ENCODE results near the gene GVQW3.

GVQW3 gene

GRCh38 chr11:76448506-76448905 is 67.4 kb downstream of the GVQW3 start:
- no peak for DNase-seq

DNA sequence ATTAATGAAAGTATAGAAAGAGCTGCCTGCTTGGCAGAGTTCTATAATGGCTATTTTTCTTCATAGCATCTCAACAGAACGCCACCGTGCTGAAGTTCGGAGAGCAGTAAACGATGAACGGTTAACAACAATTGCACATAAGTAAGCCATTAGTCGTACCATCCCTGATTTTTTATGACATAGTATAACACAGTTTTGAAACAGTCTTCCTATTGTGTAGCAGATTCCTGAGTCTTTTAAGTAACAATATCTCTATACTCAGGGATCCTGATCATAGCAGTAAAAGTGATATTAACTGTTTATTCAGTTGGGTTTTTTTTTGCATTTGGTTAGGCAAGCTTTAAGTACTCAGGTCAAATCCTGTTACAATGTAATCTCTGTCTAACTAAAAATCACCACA is 72.1 kb downstream of the GVQW3 start:
- DNase-seq, result no peak

DNA sequence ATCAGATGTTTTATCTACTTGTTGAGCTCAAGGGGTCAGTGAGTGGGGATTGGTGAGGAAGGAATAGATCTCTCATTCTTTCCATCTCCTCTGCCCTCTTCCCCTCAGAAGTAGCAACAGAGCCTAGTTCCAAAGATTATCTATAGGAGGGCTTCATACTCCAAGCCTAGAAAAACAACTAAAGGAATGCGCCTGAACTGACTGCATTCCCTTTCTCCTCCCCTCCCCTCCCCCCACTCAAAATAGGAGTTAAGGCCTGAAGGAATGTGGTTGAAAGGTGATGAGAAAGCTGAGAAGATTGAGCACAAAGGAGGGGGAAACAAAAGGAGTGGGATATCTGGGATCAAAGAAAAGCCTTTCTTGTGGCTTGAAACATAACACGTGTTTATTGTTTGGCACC is 74.2 kb downstream of the GVQW3 start:
- DNase-seq, result no peak

GRCh38 chr11:76455931-76456330 is 74.8 kb downstream of the GVQW3 start:
- no peak for DNase-seq

DNA sequence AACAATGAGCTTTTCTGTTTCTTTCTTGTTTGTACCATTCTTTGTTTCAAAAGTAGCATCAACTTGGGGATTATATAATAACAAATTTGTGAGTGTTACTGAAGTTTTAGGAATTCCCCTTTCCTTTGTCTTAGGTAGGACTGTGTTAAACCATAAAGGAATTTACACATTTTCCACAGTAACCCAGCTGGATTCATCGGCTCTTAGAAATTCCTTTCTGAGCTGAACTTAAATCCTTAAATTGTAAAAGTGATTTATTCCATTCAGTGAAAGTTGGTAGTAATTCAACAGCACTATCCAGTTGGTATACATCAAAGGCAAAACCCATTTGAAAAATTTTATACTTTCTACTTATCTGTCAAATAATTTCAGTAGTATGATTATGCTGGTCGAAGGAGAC is 75.4 kb downstream of the GVQW3 start:
- DNase-seq, result no peak

All from NCI-H226 (cell line).